Fibroblast of villous mesenchyme (primary cell): ENCODE results near the gene CRELD1. TPM values are rescaled to one million over a fixed set of nuclear protein-coding genes. Genes with fewer than 3 reads are reported as not detected.

Experiments
- DNase-seq: peaks from one replicate; pipeline ENCODE4 v3.0.0-alpha.2; 2010; ENCODE audit warnings: low read depth
- H3K4me3 ChIP-seq: 2 replicates; pipeline ENCODE4 v1.5.1; 2011; ENCODE audit warnings: low read depth, mild to moderate bottlenecking, low read length
- CTCF ChIP-seq: IDR thresholded peaks from 2 replicates; pipeline ENCODE4 v1.5.1; 2012; ENCODE audit warnings: low read depth, mild to moderate bottlenecking, low read length; ENCODE audit not compliant: insufficient read depth
- total RNA-seq: library from RNA; depleted of rRNA; stranded (reverse); fragments of >200 nt; gene quantifications from 2 replicates; pipeline ENCODE4 v1.2.3, GENCODE V29; 2012

Gene CRELD1
- total RNA-seq, 1 donor, result 16.0 TPM

GRCh38 chr3:9918261-9919038 lies 15.2 kb upstream of the CRELD1 start:
- no peak for DNase-seq
- TF ChIP-seq CTCF, result no peak
- H3K4me3 ChIP-seq, result no peak overlapping the region

- DNase-seq, result no peak
- no peak overlapping the region for H3K4me3 ChIP-seq
- TF ChIP-seq CTCF, result no peak
Observed at GRCh38 chr3:9928158-9928557, 5.5 kb upstream of the CRELD1 start.

GRCh38 chr3:9930804-9931418 lies 2.7 kb upstream of the CRELD1 start:
- DNase-seq, result no peak
- no peak for TF ChIP-seq CTCF
- no peak overlapping the region for H3K4me3 ChIP-seq

GRCh38 chr3:9932535-9932842 lies 1.1 kb upstream of the CRELD1 start:
- no peak for TF ChIP-seq CTCF
- DNase-seq, result no peak
- peak overlapping the region; percentile 84 for H3K4me3 ChIP-seq

- peak; percentile 76 for TF ChIP-seq CTCF
- peak; percentile 71 for DNase-seq
- H3K4me3 ChIP-seq, result peak overlapping the region; percentile 84
Observed at GRCh38 chr3:9932843-9933560, 632 bp upstream of the CRELD1 start.

- no peak for DNase-seq
- H3K4me3 ChIP-seq, result peak overlapping the region; percentile 84
- peak; percentile 18 for TF ChIP-seq CTCF
Observed at GRCh38 chr3:9934235-9934621, 594 bp downstream of the CRELD1 start.
